Fibroblast of skin of back (primary cell): ENCODE measurements around the gene CAT.
A peak's percentile ranks its signal among the peaks of the same experiment; 100 is the strongest.

Experiments used
- DNase-seq: peaks from one replicate; pipeline ENCODE4 v3.0.0-alpha.2; 2013

CAT gene

GRCh38 chr11:34499719-34500500 is 61.2 kb downstream of the CAT start:
- DNase-seq: no peak

- DNase-seq: peak; percentile 53
These were observed 62.8 kb downstream of the CAT start for GRCh38 chr11:34501500-34501899.

GRCh38 chr11:34501949-34502348 is 63.2 kb downstream of the CAT start:
- no peak for DNase-seq

DNA sequence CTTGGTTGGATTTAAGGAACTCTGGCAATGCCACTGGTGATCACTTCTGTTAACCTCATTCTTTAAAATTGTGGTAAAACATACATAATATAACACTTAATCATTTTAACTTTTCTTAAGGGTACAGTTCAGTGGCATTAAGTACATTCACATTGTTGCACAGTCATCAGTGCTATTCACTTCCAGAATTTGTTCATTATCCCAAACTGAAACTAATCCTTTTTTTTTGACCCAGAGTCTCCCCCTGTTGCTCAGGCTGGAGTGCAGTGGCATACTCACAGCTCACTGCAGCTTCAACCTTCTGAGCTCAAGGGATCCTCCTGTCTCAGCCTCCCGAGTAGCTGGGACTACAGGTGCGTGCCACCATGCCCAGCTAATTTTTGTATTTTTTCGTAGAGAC is 64.2 kb downstream of the CAT start:
- no peak for DNase-seq

GRCh38 chr11:34505874-34506273 is 67.1 kb downstream of the CAT start:
- no peak for DNase-seq

DNA sequence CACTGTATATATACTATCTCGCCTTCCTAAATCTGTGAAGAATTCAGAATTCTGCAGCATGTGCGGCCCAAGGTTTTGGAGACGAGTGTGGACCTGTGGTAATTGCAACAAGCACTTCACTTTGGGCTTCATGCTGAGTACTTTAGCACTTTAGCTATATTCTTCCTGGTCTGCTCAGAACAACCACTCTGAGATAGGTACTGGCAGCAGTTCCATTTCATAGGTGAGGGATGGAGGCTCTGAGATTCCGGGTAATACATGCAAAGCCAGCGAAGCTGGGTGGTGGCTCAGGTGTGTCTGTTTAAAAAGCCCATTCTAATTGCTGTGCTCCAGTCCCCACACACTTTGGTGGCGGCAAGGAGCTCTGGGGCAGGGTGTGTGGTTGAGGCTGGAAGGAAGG is 68.4 kb downstream of the CAT start:
- no peak for DNase-seq

- no peak for DNase-seq
These were observed 68.9 kb downstream of the CAT start for GRCh38 chr11:34507610-34508009.

GRCh38 chr11:34508524-34508923 is 69.8 kb downstream of the CAT start:
- DNase-seq: no peak

DNA sequence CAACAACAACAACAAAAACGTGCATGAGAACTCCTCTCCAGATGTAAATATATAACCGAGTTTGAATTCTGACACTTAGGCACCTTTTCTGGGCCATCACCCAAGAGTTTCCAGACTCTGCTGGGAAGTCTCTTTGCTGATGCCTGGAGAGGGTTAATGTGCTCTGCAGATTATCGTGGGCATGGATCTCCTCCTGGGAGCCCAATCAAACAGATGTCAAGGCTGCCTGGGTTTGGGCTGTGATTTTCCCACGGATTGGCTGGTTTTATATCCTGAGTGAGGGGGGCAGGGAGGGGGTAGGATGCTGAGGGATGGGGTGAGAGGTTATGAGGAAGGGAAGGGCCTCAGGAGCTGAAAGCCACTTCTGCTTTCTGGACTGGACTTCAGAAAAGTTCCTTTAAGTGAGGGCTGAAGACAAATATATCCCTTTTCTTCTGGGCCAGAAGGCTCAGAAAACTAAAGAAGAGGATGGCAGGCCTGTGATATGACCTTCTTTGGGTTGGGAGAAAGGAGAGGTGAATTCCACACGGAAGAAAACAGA is 70.7 kb downstream of the CAT start:
- no peak for DNase-seq

GRCh38 chr11:34510218-34510617 is 71.5 kb downstream of the CAT start:
- no peak for DNase-seq

GRCh38 chr11:34510673-34511072 is 71.9 kb downstream of the CAT start:
- no peak for DNase-seq

- DNase-seq: peak; percentile 40
These were observed 74.3 kb downstream of the CAT start for GRCh38 chr11:34512840-34513681.

GRCh38 chr11:34513682-34514449 is 75.1 kb downstream of the CAT start, which contains the start of gene ELF5:
ELF5 (minus strand) TSS chr11:34513794; CDS start chr11:34505749, 8,045 bp downstream.
- DNase-seq: no peak

GRCh38 chr11:34514597-34514996 is 75.9 kb downstream of the CAT start:
- no peak for DNase-seq

GRCh38 chr11:34516247-34517040 is 77.7 kb downstream of the CAT start:
- no peak for DNase-seq

DNA sequence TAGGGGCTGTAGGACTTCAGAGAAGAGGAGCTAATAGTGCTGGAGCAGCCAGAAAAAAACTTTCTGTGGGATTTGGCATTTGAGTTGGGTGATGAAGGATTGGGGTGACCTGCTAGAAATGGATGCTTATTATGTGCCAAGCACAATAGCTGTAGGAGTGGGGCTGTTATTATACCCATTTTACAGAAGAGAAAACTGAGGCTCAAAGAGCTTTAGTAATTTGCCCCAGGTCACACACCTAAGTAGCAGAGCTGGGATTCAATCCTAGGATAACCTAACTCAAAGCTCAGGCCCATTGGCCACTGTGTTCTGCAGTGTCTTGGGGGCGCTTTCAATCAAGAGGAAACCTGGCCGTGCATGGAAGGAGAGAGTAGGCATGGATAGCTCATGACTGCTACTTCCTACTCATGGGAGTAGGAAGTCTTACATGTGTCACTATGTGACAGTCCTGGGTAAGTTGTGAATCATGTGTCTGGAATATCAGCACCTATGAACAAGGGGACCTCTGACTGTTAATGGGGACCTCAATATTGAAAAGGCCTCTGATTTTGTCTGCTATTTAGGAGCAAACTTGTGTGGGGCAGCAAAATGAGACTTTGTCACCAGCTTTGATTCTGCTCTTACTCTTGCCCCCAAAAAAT is 81.0 kb downstream of the CAT start:
- no peak for DNase-seq

GRCh38 chr11:34521265-34521664 is 82.5 kb downstream of the CAT start:
- no peak for DNase-seq
